Amniotic epithelial cell (primary cell): Measurements from ENCODE around the gene TSHZ1.
A peak's percentile ranks its signal among the peaks of the same experiment; 100 is the strongest.

Experiments used
- DNase-seq: peaks from one replicate; pipeline ENCODE4 v3.0.0-alpha.2; 2010; ENCODE audit warnings: low read depth

The TSHZ1 gene

DNA sequence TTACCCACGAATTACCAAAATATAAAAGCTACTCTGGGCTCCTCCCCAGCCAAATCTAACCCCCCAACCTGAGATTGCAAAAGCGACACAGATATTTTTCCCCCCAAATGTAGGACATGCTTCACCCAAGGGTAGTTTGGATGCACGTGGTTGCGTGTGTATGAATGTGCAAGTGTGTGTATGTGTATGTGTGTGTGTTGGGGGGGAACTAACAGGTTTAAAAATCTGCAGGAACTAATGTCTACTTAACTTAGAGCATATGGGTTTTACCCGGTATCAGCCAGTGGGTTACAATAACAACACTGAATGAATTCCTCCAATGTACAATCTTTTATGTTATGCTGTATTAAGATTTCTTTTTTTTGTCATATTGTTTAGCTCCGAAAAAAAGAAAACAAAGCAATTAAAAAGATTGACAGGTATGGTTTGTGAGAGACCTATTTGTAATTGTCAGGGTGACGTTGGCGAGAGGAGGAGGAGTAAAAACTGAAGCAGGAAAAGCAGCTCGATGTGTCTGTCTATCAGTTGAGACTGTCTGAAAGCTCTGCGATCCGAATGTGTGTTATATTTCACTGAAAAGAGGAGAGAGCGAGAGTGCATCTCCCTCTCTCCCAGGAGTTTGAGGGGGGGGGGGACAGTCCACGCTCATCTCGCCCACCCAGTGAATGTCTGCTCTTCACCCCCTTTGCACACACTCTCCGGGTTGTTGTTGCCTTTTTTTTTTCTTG, at the start of gene TSHZ1:
TSHZ1 (plus strand) TSS at position 524 of the 728 bp plus-strand sequence. CDS start 1,080 bp downstream, outside the sequence.
- peak; percentile 94 for DNase-seq

DNA sequence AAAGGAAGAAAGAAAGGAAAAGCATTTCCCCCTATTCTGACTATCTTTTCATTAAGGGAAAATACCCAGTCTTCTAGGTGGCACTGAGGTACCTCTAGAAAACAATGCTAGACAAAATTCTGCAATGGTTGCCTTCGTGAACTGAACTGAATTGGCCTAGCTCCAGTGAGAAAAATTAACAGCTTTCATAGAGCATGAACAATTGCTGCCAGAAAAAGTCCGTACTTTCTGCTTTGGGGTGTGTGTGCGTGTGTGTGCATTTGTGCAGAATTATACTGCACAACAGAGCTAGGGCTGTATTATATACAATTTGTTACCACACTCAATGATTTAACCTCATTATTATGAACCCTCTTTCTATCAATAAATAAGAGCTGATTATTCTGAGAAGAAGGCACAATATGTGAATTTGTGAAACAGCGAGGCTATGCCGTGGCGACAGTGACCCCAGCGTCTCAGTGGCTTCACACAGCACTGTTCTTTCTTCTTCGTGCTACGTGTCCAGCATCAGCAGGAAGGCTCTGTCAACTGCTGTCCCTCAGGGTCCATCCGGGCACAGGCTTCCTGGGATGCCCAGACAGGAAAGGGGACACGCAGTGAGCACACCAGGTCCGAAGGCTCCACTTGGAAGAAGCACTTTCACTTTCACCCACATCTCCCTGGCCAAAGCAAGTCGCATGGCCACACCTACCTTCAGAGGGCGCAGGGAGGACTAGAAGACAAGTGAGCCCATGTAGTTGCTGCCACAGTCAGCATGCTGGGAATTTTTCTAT, 49.2 kb upstream of the TSHZ1 start:
- DNase-seq, result peak; percentile 12

GRCh38 chr18:75162467-75162866, 48.1 kb upstream of the TSHZ1 start:
- DNase-seq, result peak; percentile 22

GRCh38 chr18:75162978-75163377, 47.6 kb upstream of the TSHZ1 start:
- no peak for DNase-seq

GRCh38 chr18:75163736-75164135, 46.9 kb upstream of the TSHZ1 start:
- no peak for DNase-seq

- no peak for DNase-seq
These were observed 46.1 kb upstream of the TSHZ1 start for GRCh38 chr18:75164479-75164878.

DNA sequence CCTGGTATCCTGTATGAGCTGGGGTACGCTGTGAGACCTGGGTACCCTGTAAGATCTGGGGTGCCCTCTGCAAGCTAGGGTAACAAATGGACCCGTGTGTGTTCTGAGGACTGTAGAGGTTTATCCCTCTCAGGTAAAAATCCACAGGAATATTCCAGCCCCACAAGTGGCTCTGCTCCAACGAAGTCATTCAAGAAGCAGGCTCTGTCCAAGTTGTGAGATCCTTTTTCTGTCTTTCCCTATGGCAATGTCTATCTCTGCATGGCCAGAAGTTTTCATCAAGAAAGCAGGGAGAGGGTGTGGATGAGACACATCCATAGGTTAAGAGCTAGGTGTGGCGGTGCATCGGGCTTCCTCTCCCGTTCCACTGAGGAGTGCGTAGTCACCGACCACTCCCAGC, 44.7 kb upstream of the TSHZ1 start:
- DNase-seq, result no peak

- no peak for DNase-seq
These were observed 43.5 kb upstream of the TSHZ1 start for GRCh38 chr18:75167137-75167536.

- no peak for DNase-seq
These were observed 42.6 kb upstream of the TSHZ1 start for GRCh38 chr18:75167759-75168618.

GRCh38 chr18:75168619-75169018, 42.0 kb upstream of the TSHZ1 start:
- DNase-seq, result no peak

GRCh38 chr18:75169411-75169810, 41.2 kb upstream of the TSHZ1 start:
- no peak for DNase-seq

GRCh38 chr18:75170022-75170789, 40.4 kb upstream of the TSHZ1 start:
- DNase-seq, result no peak

DNA sequence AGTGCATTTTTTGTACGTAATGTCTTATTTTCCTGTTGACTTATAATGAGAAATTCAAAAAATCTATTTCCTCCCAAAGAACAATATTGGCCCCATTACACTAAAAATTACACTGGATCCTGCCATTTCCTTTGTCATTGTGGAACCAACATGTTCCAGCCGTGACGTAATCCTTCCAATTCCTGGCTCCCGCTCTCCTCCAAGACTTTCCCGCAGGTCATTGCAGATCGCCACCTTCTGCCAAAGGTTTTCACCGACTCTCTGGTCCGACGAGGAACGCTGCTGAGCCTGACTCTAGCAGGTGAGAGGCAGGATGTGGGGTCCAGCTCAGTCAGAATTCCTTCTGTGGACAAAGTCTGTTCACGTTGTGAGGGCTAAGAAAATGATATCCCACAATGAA, 39.7 kb upstream of the TSHZ1 start:
- DNase-seq, result no peak

DNA sequence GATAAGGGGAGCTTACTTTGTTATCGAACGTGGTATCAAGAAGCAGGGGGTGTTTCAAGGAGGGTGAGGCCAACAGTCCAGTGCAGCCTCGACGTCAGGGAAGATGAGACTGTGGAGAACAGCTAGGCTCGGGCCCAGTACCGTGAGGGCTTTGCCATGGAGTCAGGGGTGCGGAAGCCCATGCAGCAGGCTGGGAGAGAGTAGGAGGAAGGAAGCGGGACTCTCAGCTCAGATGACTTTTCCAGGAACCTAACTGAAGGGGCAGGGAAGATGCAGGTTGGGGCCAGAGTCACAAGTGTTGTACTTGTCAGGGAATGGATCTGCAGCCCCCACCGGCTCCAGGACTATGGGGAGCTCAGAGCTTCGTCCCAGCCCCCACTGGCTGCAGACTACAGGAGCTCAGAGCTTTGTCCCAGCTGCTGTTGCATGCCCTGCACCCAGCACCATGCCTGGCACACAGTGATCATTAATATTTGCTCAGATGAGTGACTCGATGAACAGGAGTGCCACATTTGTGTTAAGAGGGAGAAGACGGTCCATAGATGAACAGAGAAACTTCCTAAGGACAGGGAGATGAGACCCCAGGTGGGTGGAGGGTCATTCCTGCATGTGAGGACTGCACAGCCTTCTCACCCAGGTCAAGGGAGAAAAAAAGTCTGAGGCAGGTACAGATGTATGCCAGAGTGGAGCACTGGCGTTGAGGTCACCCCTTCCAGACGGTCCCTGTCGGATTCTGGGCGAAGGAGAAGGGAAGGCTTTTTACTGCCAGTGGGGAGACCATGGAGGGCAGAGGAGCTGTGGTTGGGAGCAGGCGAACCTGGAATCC, 38.1 kb upstream of the TSHZ1 start:
- DNase-seq, result no peak

- peak; percentile 8 for DNase-seq
These were observed 37.5 kb upstream of the TSHZ1 start for GRCh38 chr18:75173125-75173432.

GRCh38 chr18:75173738-75174137, 36.9 kb upstream of the TSHZ1 start:
- no peak for DNase-seq

GRCh38 chr18:75176849-75177248, 33.7 kb upstream of the TSHZ1 start:
- DNase-seq, result no peak

DNA sequence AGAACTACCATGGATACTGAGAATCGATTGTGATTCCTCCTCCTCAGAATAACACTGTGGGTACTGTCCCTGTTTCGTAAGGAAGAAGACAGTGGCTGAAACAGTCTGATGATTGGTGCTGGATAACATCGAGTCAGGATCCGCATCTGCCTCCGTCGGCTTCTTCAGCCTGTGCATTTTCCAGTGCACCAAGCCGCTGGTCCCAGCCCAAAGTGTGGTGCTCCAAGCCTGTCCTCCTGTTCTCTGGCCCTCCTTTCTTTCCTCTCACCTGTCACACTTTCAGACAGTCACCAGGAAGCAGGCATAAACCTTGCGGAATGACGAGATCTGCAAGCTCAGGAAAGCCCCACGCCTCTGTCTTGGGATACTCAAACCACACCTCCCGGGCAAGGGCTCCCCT, 32.2 kb upstream of the TSHZ1 start:
- no peak for DNase-seq

DNA sequence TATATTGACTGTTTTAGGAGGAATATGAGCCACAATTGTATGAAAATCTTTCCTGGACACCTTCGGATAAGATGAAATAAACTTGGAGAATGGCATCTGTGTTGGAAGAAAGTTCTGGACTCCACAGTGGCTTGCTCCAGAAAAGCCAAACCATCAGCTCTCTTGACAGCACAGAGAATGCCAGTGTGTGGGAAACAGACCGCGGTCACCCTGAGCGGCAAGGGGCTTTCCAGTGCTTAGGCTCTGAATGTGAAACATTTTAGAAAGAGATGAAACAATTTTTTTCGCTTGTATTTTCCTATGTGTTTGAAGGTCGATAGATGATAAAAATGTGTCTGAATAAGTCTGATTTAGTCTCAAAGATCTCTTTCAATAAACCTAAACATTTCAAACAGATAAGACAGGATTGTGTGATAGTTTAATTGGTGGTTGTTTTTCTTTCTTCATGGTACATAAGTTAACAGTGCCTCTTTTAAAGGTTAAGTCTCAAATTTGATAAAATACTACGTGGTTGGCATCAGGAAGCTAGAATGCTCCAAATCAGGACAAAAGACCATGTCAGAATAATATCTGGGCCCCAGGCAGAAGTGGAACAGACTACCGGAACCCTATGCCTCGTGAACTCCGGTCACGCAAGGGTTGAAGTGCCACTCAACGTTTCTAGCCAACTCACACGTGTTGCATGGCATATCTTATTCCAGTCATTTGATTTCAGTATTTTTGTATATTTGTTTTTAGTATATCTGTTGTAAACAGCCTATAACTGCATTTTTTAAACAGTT, 30.6 kb upstream of the TSHZ1 start:
- DNase-seq, result no peak

GRCh38 chr18:75183524-75183923, 27.1 kb upstream of the TSHZ1 start:
- no peak for DNase-seq
